H9 (cell line): ENCODE results near the gene KIAA1143. TPM values are rescaled to one million over a fixed set of nuclear protein-coding genes. Genes with fewer than 3 reads are reported as not detected.

Experiments used
- DNase-seq: peaks from one replicate; pipeline ENCODE4 v3.0.0-alpha.2; 2017
- H2AFZ ChIP-seq: one replicate; pipeline ENCODE4 v1.6.1; 2013; ENCODE audit warnings: mild to moderate bottlenecking, low read length, control low read depth, moderate library complexity
- H2AK5ac ChIP-seq: 2 replicates; pipeline ENCODE4 v1.6.1; 2013; ENCODE audit warnings: low read length, control low read depth, mixed read lengths; ENCODE audit not compliant: insufficient read length
- H2BK120ac ChIP-seq: one replicate; pipeline ENCODE4 v1.6.1; 2013; ENCODE audit warnings: low read depth, mild to moderate bottlenecking, low read length, control low read depth, inconsistent platforms; ENCODE audit not compliant: poor library complexity, severe bottlenecking
- H2BK12ac ChIP-seq: 2 replicates; pipeline ENCODE4 v1.6.1; 2013; ENCODE audit warnings: low read length, control low read depth, mixed read lengths, low read depth; ENCODE audit not compliant: insufficient read length
- H2BK15ac ChIP-seq: 2 replicates; pipeline ENCODE4 v1.6.1; 2013; ENCODE audit warnings: low read depth, low read length, control low read depth
- H2BK20ac ChIP-seq: one replicate; pipeline ENCODE4 v1.6.1; 2013; ENCODE audit warnings: low read depth, mild to moderate bottlenecking, low read length, control low read depth, inconsistent platforms; ENCODE audit not compliant: poor library complexity, severe bottlenecking
- H2BK5ac ChIP-seq: 2 replicates; pipeline ENCODE4 v1.6.1; 2013; ENCODE audit warnings: low read length, control low read depth, mixed read lengths; ENCODE audit not compliant: insufficient read length
- H3K14ac ChIP-seq: 2 replicates; pipeline ENCODE4 v1.6.1; 2013; ENCODE audit warnings: low read length, control low read depth; ENCODE audit not compliant: insufficient read depth
- H3K18ac ChIP-seq: 2 replicates; pipeline ENCODE4 v1.6.1; 2013; ENCODE audit warnings: low read depth, mild to moderate bottlenecking, mixed read lengths, low read length, control low read depth; ENCODE audit not compliant: insufficient read length
- H3K23ac ChIP-seq: 2 replicates; pipeline ENCODE4 v1.6.1; 2013; ENCODE audit warnings: low read length, control low read depth, mixed read lengths, low read depth; ENCODE audit not compliant: insufficient read length
- H3K23me2 ChIP-seq: 2 replicates; pipeline ENCODE4 v1.6.1; 2013; ENCODE audit warnings: low read depth, mild to moderate bottlenecking, mixed read lengths, low read length, control low read depth; ENCODE audit not compliant: insufficient read length, poor library complexity, severe bottlenecking
- H3K27ac ChIP-seq: 2 replicates; pipeline ENCODE4 v1.5.1; 2013; ENCODE audit warnings: low read length, control low read depth, mixed read lengths, low read depth; ENCODE audit not compliant: insufficient read length
- H3K27me3 ChIP-seq: 2 replicates; pipeline ENCODE4 v1.6.1; 2013; ENCODE audit warnings: low read length, control low read depth, inconsistent platforms; ENCODE audit not compliant: insufficient read depth
- H3K4ac ChIP-seq: 2 replicates; pipeline ENCODE4 v1.6.1; 2013; ENCODE audit warnings: low read depth, mild to moderate bottlenecking, control low read depth, inconsistent platforms, low read length, moderate library complexity
- H3K4me1 ChIP-seq: 2 replicates; pipeline ENCODE4 v1.6.1; 2013; ENCODE audit warnings: low read length, control low read depth, inconsistent platforms; ENCODE audit not compliant: insufficient read depth
- H3K4me2 ChIP-seq: 2 replicates; pipeline ENCODE4 v1.6.1; 2013; ENCODE audit warnings: low read length, control low read depth, mixed read lengths; ENCODE audit not compliant: insufficient read length, insufficient read depth
- H3K56ac ChIP-seq: 2 replicates; pipeline ENCODE4 v1.6.1; 2013; ENCODE audit warnings: low read depth, mild to moderate bottlenecking, mixed read lengths, low read length, control low read depth; ENCODE audit not compliant: insufficient read length
- H3K79me1 ChIP-seq: 2 replicates; pipeline ENCODE4 v1.6.1; 2013; ENCODE audit warnings: low read depth, mild to moderate bottlenecking, moderate library complexity, low read length, control low read depth, inconsistent platforms; ENCODE audit not compliant: insufficient read depth, poor library complexity, severe bottlenecking
- H3K79me2 ChIP-seq: 2 replicates; pipeline ENCODE4 v1.6.1; 2013; ENCODE audit warnings: low read length, control low read depth, inconsistent platforms; ENCODE audit not compliant: insufficient read depth
- H3K9ac ChIP-seq: 2 replicates; pipeline ENCODE4 v1.6.1; 2013; ENCODE audit warnings: low read length, control low read depth, mixed read lengths; ENCODE audit not compliant: insufficient read length; ENCODE audit errors: extremely low read depth
- H3K9me3 ChIP-seq: one replicate; pipeline ENCODE4 v1.6.1; 2013; ENCODE audit warnings: low read depth, low read length, inconsistent platforms; ENCODE audit not compliant: control insufficient read depth
- H3T11ph ChIP-seq: one replicate; pipeline ENCODE4 v1.6.1; 2013; ENCODE audit warnings: mild to moderate bottlenecking, low read length, control low read depth, inconsistent platforms
- H4K20me1 ChIP-seq: one replicate; pipeline ENCODE4 v1.6.1; 2013; ENCODE audit not compliant: control insufficient read depth, insufficient read length, insufficient read depth
- H4K5ac ChIP-seq: 2 replicates; pipeline ENCODE4 v1.6.1; 2013; ENCODE audit warnings: low read depth, mild to moderate bottlenecking, mixed read lengths, low read length, control low read depth; ENCODE audit not compliant: insufficient read length
- H4K8ac ChIP-seq: replicated peaks from 2 replicates; pipeline ENCODE4 v1.6.1; 2013; ENCODE audit warnings: low read length, control low read depth, mixed read lengths, low read depth; ENCODE audit not compliant: insufficient read length
- H4K91ac ChIP-seq: 2 replicates; pipeline ENCODE4 v1.6.1; 2013; ENCODE audit warnings: low read depth, mild to moderate bottlenecking, moderate library complexity, mixed read lengths, low read length, control low read depth; ENCODE audit not compliant: insufficient read length
- H3K27ac Mint-ChIP-seq, 3 experiments: 2 replicates in 2 of 3; 3 replicates in 1 of 3; pipeline ENCODE4 v1.8.0; 2020 to 2021; ENCODE audit warnings: mixed read lengths in 3 of 3, mild to moderate bottlenecking in 1 of 3, moderate library complexity in 1 of 3
- H3K27me3 Mint-ChIP-seq: 2 replicates; pipeline ENCODE4 v1.8.0; 2021; ENCODE audit warnings: low read depth, mild to moderate bottlenecking, moderate library complexity, mixed read lengths
- H3K36me3 Mint-ChIP-seq, 3 experiments: 2 replicates in 2 of 3; 3 replicates in 1 of 3; pipeline ENCODE4 v1.8.0; 2020 to 2021; ENCODE audit warnings: low read depth in 3 of 3, mixed read lengths in 3 of 3; ENCODE audit not compliant: insufficient read depth in 1 of 3
- H3K4me1 Mint-ChIP-seq, 2 experiments: 2 replicates each; pipeline ENCODE4 v1.8.0; 2020; ENCODE audit warnings: mixed read lengths in 2 of 2
- H3K4me3 Mint-ChIP-seq, 2 experiments: 2 replicates in 1 of 2; 3 replicates in 1 of 2; pipeline ENCODE4 v1.8.0; 2020 to 2021; ENCODE audit warnings: mild to moderate bottlenecking in 2 of 2, mixed read lengths in 2 of 2, moderate library complexity in 1 of 2
- H3K9me3 Mint-ChIP-seq, 2 experiments: 2 replicates in 1 of 2; 3 replicates in 1 of 2; pipeline ENCODE4 v1.8.0; 2020; ENCODE audit warnings: mild to moderate bottlenecking in 2 of 2, mixed read lengths in 2 of 2, moderate library complexity in 1 of 2
- WGBS: extraction: QIAGEN DNeasy Blood & Tissue Kit; methylation state at CpG from one replicate; pipeline ENCODE4 v1.1.7; 2013; ENCODE audit warnings: missing lambda C conversion rate, low lambda C conversion rate, mixed read lengths; ENCODE audit not compliant: insufficient read length; ENCODE audit errors: extremely low coverage; 5-methylcytosine and 5-hydroxymethylcytosine counted together
- total RNA-seq: library from RNA; stranded (reverse); gene quantifications from 2 replicates; pipeline ENCODE4 v1.2.1, GENCODE V29; 2021
- TF ChIP-seq, protein P1 (sequence below): fragments of 200-600 bp; sonication (generic); conservative IDR thresholded peaks from 3 replicates; pipeline ENCODE4 v1.8.0; 2021; ENCODE audit warnings: antibody characterized with exemption, mild to moderate bottlenecking

KIAA1143 gene
- total RNA-seq, 1 experiment from 2014 or later = 47.0 TPM

DNA sequence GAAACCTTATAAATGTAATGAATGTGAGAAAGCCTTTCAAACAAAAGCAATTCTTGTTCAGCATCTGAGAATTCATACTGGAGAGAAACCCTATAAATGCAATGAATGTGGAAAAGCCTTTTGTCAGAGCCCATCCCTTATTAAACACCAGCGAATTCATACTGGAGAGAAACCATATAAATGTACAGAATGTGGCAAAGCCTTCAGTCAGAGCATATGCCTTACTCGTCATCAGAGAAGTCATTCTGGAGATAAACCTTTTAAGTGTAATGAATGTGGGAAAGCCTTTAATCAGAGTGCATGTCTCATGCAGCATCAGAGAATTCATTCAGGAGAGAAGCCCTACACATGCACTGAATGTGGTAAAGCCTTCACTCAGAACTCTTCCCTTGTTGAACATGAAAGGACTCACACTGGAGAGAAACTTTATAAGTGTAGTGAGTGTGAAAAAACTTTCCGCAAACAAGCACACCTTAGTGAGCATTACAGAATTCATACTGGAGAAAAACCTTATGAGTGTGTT is 26.7 kb downstream of the KIAA1143 start:
- no peak overlapping the region for H2BK15ac ChIP-seq
- no peak overlapping the region for H4K8ac ChIP-seq
- H2BK20ac ChIP-seq = no peak overlapping the region
- H4K20me1 ChIP-seq = no peaks in the 10 kb centered on the region
- Mint-ChIP-seq H3K27me3 (no peaks in the 10 kb centered on the region; the same call in none of the 2 replicates), H3K4me1 (no peaks in the 10 kb centered on the region), H3K27ac (no peak overlapping the region), H3K9me3 (peaks cover 84 to 89% of the 10 kb centered on the region in 2 experiments), H3K4me3 (no peak overlapping the region), H3K36me3 (peaks cover 17 to 74% (median 69%) of the 10 kb centered on the region in 3 experiments)
- H2BK5ac ChIP-seq = no peak overlapping the region
- H3K27me3 ChIP-seq = no peaks in the 10 kb centered on the region
- no peaks in the 10 kb centered on the region for H3K79me1 ChIP-seq
- H4K5ac ChIP-seq = no peak overlapping the region
- no peak overlapping the region for H3K14ac ChIP-seq
- H3K23ac ChIP-seq = no peak overlapping the region
- H3K23me2 ChIP-seq = no peaks in the 10 kb centered on the region
- H4K91ac ChIP-seq = no peak overlapping the region
- no peak overlapping the region for H3K27ac ChIP-seq
- H2AFZ ChIP-seq = no peak overlapping the region
- no peaks in the 10 kb centered on the region for H3K4me1 ChIP-seq
- TF ChIP-seq, protein P1, sequence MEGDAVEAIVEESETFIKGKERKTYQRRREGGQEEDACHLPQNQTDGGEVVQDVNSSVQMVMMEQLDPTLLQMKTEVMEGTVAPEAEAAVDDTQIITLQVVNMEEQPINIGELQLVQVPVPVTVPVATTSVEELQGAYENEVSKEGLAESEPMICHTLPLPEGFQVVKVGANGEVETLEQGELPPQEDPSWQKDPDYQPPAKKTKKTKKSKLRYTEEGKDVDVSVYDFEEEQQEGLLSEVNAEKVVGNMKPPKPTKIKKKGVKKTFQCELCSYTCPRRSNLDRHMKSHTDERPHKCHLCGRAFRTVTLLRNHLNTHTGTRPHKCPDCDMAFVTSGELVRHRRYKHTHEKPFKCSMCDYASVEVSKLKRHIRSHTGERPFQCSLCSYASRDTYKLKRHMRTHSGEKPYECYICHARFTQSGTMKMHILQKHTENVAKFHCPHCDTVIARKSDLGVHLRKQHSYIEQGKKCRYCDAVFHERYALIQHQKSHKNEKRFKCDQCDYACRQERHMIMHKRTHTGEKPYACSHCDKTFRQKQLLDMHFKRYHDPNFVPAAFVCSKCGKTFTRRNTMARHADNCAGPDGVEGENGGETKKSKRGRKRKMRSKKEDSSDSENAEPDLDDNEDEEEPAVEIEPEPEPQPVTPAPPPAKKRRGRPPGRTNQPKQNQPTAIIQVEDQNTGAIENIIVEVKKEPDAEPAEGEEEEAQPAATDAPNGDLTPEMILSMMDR = no peak
- H3K4me2 ChIP-seq = no peak overlapping the region
- H2BK120ac ChIP-seq = no peak overlapping the region
- H3T11ph ChIP-seq = no peak overlapping the region
- DNase-seq = no peak
- WGBS = no CpG with 5 or more reads among the region's 3 CpGs
- H3K56ac ChIP-seq = no peak overlapping the region
- no peaks in the 10 kb centered on the region for H3K79me2 ChIP-seq
- H3K9me3 ChIP-seq = peaks cover 58% of the 10 kb centered on the region
- no peak overlapping the region for H3K4ac ChIP-seq
- H2AK5ac ChIP-seq = no peak overlapping the region
- no peak overlapping the region for H3K18ac ChIP-seq
- no peak overlapping the region for H3K9ac ChIP-seq
- H2BK12ac ChIP-seq = no peak overlapping the region
